ENCODE data around the gene PLA2G2A.
"Not testable (repeated sequence)": the region's sequence is repeated elsewhere in the genome, so short reads cannot be mapped to it uniquely, and the experiment has no call there.

The PLA2G2A gene

GRCh38 chr1:19971664-19972063 lies 7.8 kb downstream of the PLA2G2A start:
- DNase-seq, result no peak

GRCh38 chr1:19969898-19970660 lies 9.3 kb downstream of the PLA2G2A start:
- no peak for DNase-seq

GRCh38 chr1:19967808-19968207 lies 11.6 kb downstream of the PLA2G2A start:
- DNase-seq, result no peak

GRCh38 chr1:19964542-19964941 lies 14.9 kb downstream of the PLA2G2A start:
- DNase-seq, result no peak

GRCh38 chr1:19963636-19964035 lies 15.8 kb downstream of the PLA2G2A start:
- no peak for DNase-seq

GRCh38 chr1:19960591-19960990 lies 18.8 kb downstream of the PLA2G2A start:
- no peak for DNase-seq

- no peak for DNase-seq
These were observed 21.6 kb downstream of the PLA2G2A start for GRCh38 chr1:19957779-19958178.

GRCh38 chr1:19955534-19956170 lies 23.8 kb downstream of the PLA2G2A start:
- no peak for DNase-seq

GRCh38 chr1:19954059-19954458 lies 25.4 kb downstream of the PLA2G2A start:
- no peak for DNase-seq

- DNase-seq, result no peak
These were observed 30.4 kb downstream of the PLA2G2A start for GRCh38 chr1:19949016-19949415.

GRCh38 chr1:19946971-19947370 lies 32.4 kb downstream of the PLA2G2A start:
- no peak for DNase-seq

- DNase-seq, result no peak
These were observed 33.1 kb downstream of the PLA2G2A start for GRCh38 chr1:19946331-19946751.

GRCh38 chr1:19945914-19946313 lies 33.5 kb downstream of the PLA2G2A start:
- DNase-seq, result no peak

GRCh38 chr1:19942657-19943056 lies 36.8 kb downstream of the PLA2G2A start:
- no peak for DNase-seq

GRCh38 chr1:19942088-19942487 lies 37.3 kb downstream of the PLA2G2A start:
- DNase-seq, result no peak

GRCh38 chr1:19941206-19941568 lies 38.2 kb downstream of the PLA2G2A start:
- no peak for DNase-seq

- no peak for DNase-seq
These were observed 38.8 kb downstream of the PLA2G2A start for GRCh38 chr1:19940486-19941205.

GRCh38 chr1:19938472-19938871 lies 40.9 kb downstream of the PLA2G2A start:
- DNase-seq, result no peak

- no peak for DNase-seq
These were observed 43.2 kb downstream of the PLA2G2A start for GRCh38 chr1:19936061-19936750.

GRCh38 chr1:19934336-19934735 lies 45.1 kb downstream of the PLA2G2A start:
- DNase-seq, result no peak

- no peak for DNase-seq
These were observed 46.6 kb downstream of the PLA2G2A start for GRCh38 chr1:19932866-19933265.

- not testable (repeated sequence) for DNase-seq
These were observed 52.3 kb downstream of the PLA2G2A start for GRCh38 chr1:19927130-19927421.

GRCh38 chr1:19926296-19927129 lies 52.9 kb downstream of the PLA2G2A start:
- no peak for DNase-seq

All from SHP77 (cell line).